Sigmoid colon (tissue), 4 donors: ENCODE data around the gene GSG1L.

ENCODE experiments used
- EP300 ChIP-seq, 4 donors: sonication (generic); formaldehyde crosslinking; IDR thresholded peaks; one replicate each; pipeline ENCODE4 v1.6.1; 2017; ENCODE audit warnings: antibody characterized with exemption in 4 of 4
- POLR2A ChIP-seq, 2 donors: fragments of 450-650 bp; IDR thresholded peaks; one replicate each; pipeline ENCODE4 v1.6.1; 2016; ENCODE audit warnings: antibody characterized with exemption in 2 of 2, mild to moderate bottlenecking in 2 of 2, moderate library complexity in 2 of 2
- TF ChIP-seq, protein P1 (sequence below), 4 experiments: fragments of 450-650 bp in 3 of 4; fragments of 200-600 bp in 1 of 4; IDR thresholded peaks; one replicate each; pipeline ENCODE4 v1.5.1; 2016 to 2019; ENCODE audit warnings: antibody characterized with exemption in 4 of 4, mild to moderate bottlenecking in 3 of 4, moderate library complexity in 2 of 4

DNA sequence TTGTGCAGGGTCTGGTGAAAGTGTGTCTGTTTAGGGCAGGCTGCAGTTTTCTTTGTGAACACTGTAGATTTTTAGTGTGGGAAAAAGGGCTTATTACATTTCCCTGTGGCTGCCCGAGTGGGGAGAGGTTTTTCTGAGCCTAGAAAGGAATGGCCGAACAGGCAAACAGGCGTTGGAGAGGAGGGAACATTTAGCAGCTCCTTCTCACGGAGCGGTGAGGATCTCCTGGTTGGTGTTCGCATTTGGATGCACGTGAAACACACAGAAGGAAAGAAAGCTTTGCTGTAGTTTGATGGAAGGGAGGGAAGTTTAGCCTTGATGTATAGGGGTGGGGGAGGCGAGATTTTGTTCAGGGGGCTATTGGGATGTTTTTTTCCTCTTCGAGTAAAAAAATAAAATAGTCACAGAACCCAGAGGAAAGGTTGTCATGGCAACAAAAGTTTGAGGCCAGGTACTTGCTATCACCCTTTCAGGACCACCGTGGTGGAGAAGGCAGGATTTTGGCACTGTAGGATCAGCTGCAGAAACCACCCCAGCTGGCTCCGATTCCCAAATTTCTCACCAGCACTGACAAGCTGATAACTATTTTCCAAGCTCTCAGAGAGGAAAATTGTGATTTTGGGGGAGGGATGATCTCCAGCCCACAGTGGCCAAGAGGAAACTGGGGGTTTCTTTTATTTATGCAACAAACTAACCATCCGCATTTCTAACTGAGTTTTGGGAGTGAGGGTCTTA, 3.5 kb downstream of the GSG1L start:
- TF ChIP-seq, protein P1, sequence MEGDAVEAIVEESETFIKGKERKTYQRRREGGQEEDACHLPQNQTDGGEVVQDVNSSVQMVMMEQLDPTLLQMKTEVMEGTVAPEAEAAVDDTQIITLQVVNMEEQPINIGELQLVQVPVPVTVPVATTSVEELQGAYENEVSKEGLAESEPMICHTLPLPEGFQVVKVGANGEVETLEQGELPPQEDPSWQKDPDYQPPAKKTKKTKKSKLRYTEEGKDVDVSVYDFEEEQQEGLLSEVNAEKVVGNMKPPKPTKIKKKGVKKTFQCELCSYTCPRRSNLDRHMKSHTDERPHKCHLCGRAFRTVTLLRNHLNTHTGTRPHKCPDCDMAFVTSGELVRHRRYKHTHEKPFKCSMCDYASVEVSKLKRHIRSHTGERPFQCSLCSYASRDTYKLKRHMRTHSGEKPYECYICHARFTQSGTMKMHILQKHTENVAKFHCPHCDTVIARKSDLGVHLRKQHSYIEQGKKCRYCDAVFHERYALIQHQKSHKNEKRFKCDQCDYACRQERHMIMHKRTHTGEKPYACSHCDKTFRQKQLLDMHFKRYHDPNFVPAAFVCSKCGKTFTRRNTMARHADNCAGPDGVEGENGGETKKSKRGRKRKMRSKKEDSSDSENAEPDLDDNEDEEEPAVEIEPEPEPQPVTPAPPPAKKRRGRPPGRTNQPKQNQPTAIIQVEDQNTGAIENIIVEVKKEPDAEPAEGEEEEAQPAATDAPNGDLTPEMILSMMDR (IDR thresholded peaks at IDR 0.05), result no peak
- no peak for TF ChIP-seq EP300 (IDR thresholded peaks at IDR 0.05)
- TF ChIP-seq POLR2A (IDR thresholded peaks at IDR 0.05), result no peak
